Measurements from ENCODE around the gene CIRBP. TPM values are rescaled to one million over a fixed set of nuclear protein-coding genes. Genes with fewer than 3 reads are reported as not detected.
A peak's percentile ranks its signal among the peaks of the same experiment; 100 is the strongest.

The CIRBP gene
- total and polyA plus RNA-seq, 2 of the 13 experiments (the other 11 are each of a cell fraction or from before 2014, with no cell fraction given), result 133 to 140 TPM

- 0 out of 2 replicates have a peak, but pooled peaks have one; percentile 53 for TF ChIP-seq NFAT5 (CRISPR knock-in tag; IDR thresholded peaks at IDR 0.05)
- peak; percentile 72 for TF ChIP-seq RBM22 (optimal IDR thresholded peaks at IDR 0.05; ENCODE audit: low read length)
- TF ChIP-seq ZNF83 (CRISPR knock-in tag; IDR thresholded peaks at IDR 0.05; ENCODE audit: borderline replicate concordance), result peak; percentile 17; the same call in 1 of the 2 replicates
- 0 out of 2 replicates have a peak, but pooled peaks have one; percentile 47 for TF ChIP-seq CC2D1A (CRISPR knock-in tag; IDR thresholded peaks at IDR 0.05)
- peak; percentile 64 for TF ChIP-seq NR2F6 (IDR thresholded peaks at IDR 0.05)
- peak; percentile 46 for TF ChIP-seq NR2F6 (CRISPR knock-in tag; IDR thresholded peaks at IDR 0.05)
- TF ChIP-seq SNAPC4 (CRISPR knock-in tag; IDR thresholded peaks at IDR 0.05), result 0 out of 2 replicates have a peak, but pooled peaks have one; percentile 13
- peak; percentile 63 for TF ChIP-seq AGO1 (IDR thresholded peaks at IDR 0.05; ENCODE audit: low read depth, low read length, poor library complexity, severe bottlenecking)
- peak; percentile 50; the same call in 1 of the 2 replicates for TF ChIP-seq FOXP4 (CRISPR knock-in tag; IDR thresholded peaks at IDR 0.05)
- peak; percentile 59; the same call in 1 of the 2 replicates for TF ChIP-seq ETV5 (CRISPR knock-in tag; IDR thresholded peaks at IDR 0.05; ENCODE audit: borderline replicate concordance)
- TF ChIP-seq SPEN (CRISPR knock-in tag; IDR thresholded peaks at IDR 0.05; ENCODE audit: low read depth), result peak; percentile 45; the same call in 1 of the 2 replicates
- TF ChIP-seq YEATS2 (CRISPR knock-in tag; IDR thresholded peaks at IDR 0.05; ENCODE audit: borderline replicate concordance), result 0 out of 2 replicates have a peak, but pooled peaks have one; percentile 24
Observed at GRCh38 chr19:1246265-1247087, 22.7 kb upstream of the CIRBP start (continued).

All from HepG2 (cell line).